H1 (cell line): ENCODE measurements around the gene AHI1. TPM values are rescaled to one million over a fixed set of nuclear protein-coding genes. Genes with fewer than 3 reads are reported as not detected.

ENCODE experiments used
- GTF2F1 ChIP-seq: IDR thresholded peaks from 2 replicates; pipeline ENCODE4 v1.6.1; 2012; ENCODE audit warnings: low read depth, low read length, improper control_type of control experiment, borderline replicate concordance
- SP2 ChIP-seq: IDR thresholded peaks from 2 replicates; pipeline ENCODE4 v1.6.1; 2012; ENCODE audit warnings: mild to moderate bottlenecking, low read length, inconsistent platforms
- SP4 ChIP-seq: IDR thresholded peaks from 2 replicates; pipeline ENCODE4 v1.6.1; 2012; ENCODE audit warnings: low read length, inconsistent platforms
- polyA plus RNA-seq, 7 experiments: library from polyadenylated mRNA; depleted of rRNA in 3 of 7; stranded (reverse) in 5 of 7; unstranded in 2 of 7; fragments of >200 nt in 5 of 7; fragments of 200-250 nt in 2 of 7; gene quantifications; 1 replicate in 5 of 7; 2 replicates in 1 of 7; 4 replicates in 1 of 7; pipeline versions ENCODE4 v1.2.1 to v1.2.3, GENCODE V29; 2011 to 2013; ENCODE audit warnings: missing spikeins in 2 of 7, mixed read lengths in 2 of 7
- total RNA-seq: library from RNA; stranded (reverse); fragmentation: NEBNext Ultra II Directional; extraction: Animal tissue kit (Norgen Biotek cat#: 25700); gene quantifications from 2 replicates; pipeline ENCODE4 v1.2.1, GENCODE V29; 2021

Gene AHI1
- total and polyA plus RNA-seq, 2 of the 8 experiments (the other 6 are each of a cell fraction or from before 2014, with no cell fraction given) = 4.2 to 19.6 TPM

- no peak for TF ChIP-seq GTF2F1
- no peak for TF ChIP-seq SP2
- TF ChIP-seq SP4 = no peak
Measured at GRCh38 chr6:135534773-135535380, 37.3 kb upstream of the AHI1 start (continued).
